Fibroblast of mammary gland (primary cell): ENCODE data around the gene CARD18.
"Not testable (repeated sequence)": the region's sequence is repeated elsewhere in the genome, so short reads cannot be mapped to it uniquely, and the experiment has no call there.

Source experiments
- DNase-seq: peaks from one replicate; pipeline ENCODE4 v3.0.0-alpha.2; 2010; ENCODE audit warnings: low read depth
- H3K4me3 ChIP-seq: 2 replicates; pipeline ENCODE4 v1.5.1; 2011; ENCODE audit warnings: low read depth, mild to moderate bottlenecking, low read length, moderate library complexity; ENCODE audit not compliant: control insufficient read depth
- CTCF ChIP-seq: conservative IDR thresholded peaks from 2 replicates; pipeline ENCODE4 v1.5.1; 2011; ENCODE audit warnings: low read depth, low read length, inconsistent platforms; ENCODE audit not compliant: control insufficient read depth, insufficient read depth

The CARD18 gene

DNA sequence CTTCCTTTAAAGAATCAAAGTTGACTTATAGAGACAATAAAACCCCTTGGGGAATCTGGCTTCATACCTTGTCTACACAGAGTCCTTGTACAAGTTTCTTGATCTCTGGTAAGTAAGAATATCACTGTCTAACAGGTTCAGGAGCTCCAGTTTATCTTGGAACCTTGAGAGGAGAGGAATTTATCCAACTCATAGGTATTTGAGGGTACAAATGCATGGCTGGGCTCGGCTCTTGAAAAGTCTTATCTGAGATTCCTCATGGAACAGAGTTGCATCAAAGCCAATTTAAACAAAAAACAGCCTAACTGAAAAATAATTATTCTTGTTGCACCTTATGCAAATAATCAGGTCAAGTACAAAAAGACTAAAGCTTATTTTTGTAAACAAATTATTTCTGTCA lies 33.4 kb downstream of the CARD18 start:
- no peak for DNase-seq
- no peak for TF ChIP-seq CTCF
- H3K4me3 ChIP-seq, result no peak overlapping the region

- no peak for TF ChIP-seq CTCF
- H3K4me3 ChIP-seq, result no peak overlapping the region
- DNase-seq, result no peak
These were observed 35.3 kb downstream of the CARD18 start for GRCh38 chr11:105104292-105104691.

DNA sequence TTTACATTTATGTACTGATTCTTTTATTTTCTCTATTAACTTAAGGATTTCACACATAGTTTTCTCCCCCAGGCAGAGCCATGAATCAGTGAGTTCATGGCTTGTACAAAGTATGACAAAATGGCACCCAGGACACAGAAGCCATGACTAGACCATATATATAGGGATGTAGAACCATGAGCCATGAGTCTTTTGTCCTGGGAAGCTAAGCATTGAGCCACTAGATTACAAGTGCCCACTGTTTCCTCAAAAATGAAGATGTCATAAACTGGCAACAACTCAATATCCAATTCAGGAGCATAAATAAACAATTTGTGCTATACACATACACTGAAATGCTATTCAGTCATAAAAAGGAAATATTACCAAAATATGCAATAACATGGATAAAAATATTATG lies 36.2 kb downstream of the CARD18 start:
- no peak for DNase-seq
- H3K4me3 ChIP-seq, result no peak overlapping the region
- TF ChIP-seq CTCF, result no peak

DNA sequence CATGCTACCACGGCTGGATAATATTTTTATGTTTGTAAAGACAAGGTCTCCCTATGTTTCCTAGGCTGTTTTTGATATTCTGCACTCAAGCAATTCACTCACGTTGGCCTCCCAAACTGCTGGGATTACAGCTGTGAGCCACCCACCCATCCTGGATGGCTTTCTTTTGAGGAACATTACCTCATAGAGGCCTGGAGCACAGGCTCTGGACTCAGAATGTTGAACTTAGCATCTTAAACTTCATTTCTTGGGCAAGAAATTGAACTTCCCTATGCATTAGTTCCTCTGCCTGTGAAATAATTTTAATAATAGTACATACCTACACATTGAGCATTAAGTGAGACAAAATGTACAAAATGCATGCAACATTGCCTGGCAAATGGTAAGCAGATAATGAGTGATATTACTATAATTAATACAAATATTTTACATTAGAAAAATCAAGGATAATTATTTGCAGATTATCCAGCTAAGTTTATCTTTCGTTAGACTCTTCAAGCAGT lies 37.4 kb downstream of the CARD18 start:
- H3K4me3 ChIP-seq, DNase-seq: not testable (repeated sequence)

GRCh38 chr11:105100981-105101630 lies 38.5 kb downstream of the CARD18 start:
- no peak overlapping the region for H3K4me3 ChIP-seq
- no peak for DNase-seq
- TF ChIP-seq CTCF, result no peak

GRCh38 chr11:105100206-105100605 lies 39.4 kb downstream of the CARD18 start:
- DNase-seq, result no peak
- TF ChIP-seq CTCF, result no peak
- no peak overlapping the region for H3K4me3 ChIP-seq

GRCh38 chr11:105099594-105099993 lies 40.0 kb downstream of the CARD18 start:
- DNase-seq, H3K4me3 ChIP-seq: not testable (repeated sequence)

DNA sequence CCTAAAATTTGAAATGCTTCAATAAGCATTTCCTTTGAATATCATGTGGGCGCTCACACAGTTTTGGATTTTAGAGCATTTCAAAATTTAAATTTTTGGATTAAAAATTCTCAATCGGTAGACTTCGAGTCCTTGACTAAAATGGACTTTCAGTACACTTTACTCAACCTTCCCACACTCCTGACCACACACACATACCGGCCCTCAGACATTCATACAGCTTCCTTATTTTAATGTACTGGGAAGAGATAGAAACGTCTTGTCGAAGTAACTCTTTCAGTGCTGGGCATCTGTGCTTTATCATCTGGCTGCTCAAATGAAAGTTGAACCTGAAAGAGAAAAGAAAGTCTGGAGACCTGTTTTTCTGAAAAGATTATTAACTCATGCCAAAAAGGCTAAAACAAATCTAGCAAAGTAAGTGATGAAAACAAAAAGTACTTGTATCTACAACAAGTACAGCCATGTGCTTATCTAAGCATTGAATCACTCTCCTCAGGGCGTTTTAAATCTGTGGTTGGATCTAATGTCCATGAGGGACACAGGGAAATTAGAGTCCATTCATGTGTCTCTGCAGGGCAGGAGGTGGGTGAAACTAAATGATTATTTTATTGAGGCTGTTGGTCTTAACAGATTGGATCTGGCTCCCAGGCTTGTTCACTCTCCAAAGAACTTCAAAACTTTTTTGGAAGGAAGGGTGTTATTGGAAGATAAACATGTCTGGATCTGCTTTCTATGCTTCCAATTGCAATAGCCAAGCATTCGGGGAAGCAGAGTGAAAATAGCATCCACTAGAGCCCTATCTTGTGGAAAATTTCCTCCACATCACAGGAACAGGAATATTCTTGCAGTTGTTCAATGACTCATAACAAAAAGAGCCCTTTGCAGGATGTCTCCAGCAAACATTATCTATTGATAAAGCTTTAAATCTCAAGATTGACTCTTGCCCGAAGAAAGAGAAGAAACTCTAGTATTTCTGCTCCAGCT lies 47.0 kb downstream of the CARD18 start:
- no peak for TF ChIP-seq CTCF
- no peak overlapping the region for H3K4me3 ChIP-seq
- DNase-seq, result peak; percentile 9
